ENCODE data around the gene TNK2.
"Not testable (repeated sequence)": the region's sequence is repeated elsewhere in the genome, so short reads cannot be mapped to it uniquely, and the experiment has no call there.

Gene TNK2

GRCh38 chr3:195873971-195874370 lies 34.4 kb downstream of the TNK2 start:
- DNase-seq (no peak), ATAC-seq (peak; percentile 3)
- no peak overlapping the region for H3K4me3 Mint-ChIP-seq
- no peaks in the 10 kb centered on the region for H3K9me3 Mint-ChIP-seq
- H3K4me1 Mint-ChIP-seq, result peaks cover 10% of the 10 kb centered on the region
- no peaks in the 10 kb centered on the region for H3K27me3 Mint-ChIP-seq
- no peak overlapping the region for H3K27ac Mint-ChIP-seq

- DNase-seq, result no peak
- Mint-ChIP-seq H3K9me3 (no peaks in the 10 kb centered on the region), H3K4me1 (peaks cover 10% of the 10 kb centered on the region), H3K4me3 (no peak overlapping the region), H3K27ac (no peak overlapping the region), H3K27me3 (no peaks in the 10 kb centered on the region)
- ATAC-seq, result peak; percentile 19
Observed at GRCh38 chr3:195873281-195873887, 35.0 kb downstream of the TNK2 start.

- Mint-ChIP-seq H3K27ac (no peak overlapping the region), H3K9me3 (no peaks in the 10 kb centered on the region), H3K27me3 (no peaks in the 10 kb centered on the region), H3K4me3 (no peak overlapping the region), H3K4me1 (peaks cover 9% of the 10 kb centered on the region)
- no peak for ATAC-seq
- no peak for DNase-seq
Observed at GRCh38 chr3:195872800-195873199, 35.6 kb downstream of the TNK2 start.

- no peaks in the 10 kb centered on the region for H3K27me3 Mint-ChIP-seq
- no peak for ATAC-seq
- no peak overlapping the region for H3K27ac Mint-ChIP-seq
- H3K9me3 Mint-ChIP-seq, result no peaks in the 10 kb centered on the region
- peaks cover 2% of the 10 kb centered on the region for H3K4me1 Mint-ChIP-seq
- H3K4me3 Mint-ChIP-seq, result no peak overlapping the region
- DNase-seq, result no peak
Observed at GRCh38 chr3:195872097-195872496, 36.3 kb downstream of the TNK2 start.

- H3K27ac Mint-ChIP-seq, H3K9me3 Mint-ChIP-seq, ATAC-seq, H3K27me3 Mint-ChIP-seq, H3K4me1 Mint-ChIP-seq, DNase-seq, H3K4me3 Mint-ChIP-seq: not testable (repeated sequence)
Observed at GRCh38 chr3:195871686-195872085, 36.7 kb downstream of the TNK2 start.

- Mint-ChIP-seq H3K27me3 (no peaks in the 10 kb centered on the region), H3K4me1 (no peaks in the 10 kb centered on the region), H3K4me3 (no peak overlapping the region), H3K9me3 (no peaks in the 10 kb centered on the region), H3K27ac (peak overlapping the region in 1 of 2 donors; percentile 82)
- no peak for DNase-seq
- no peak for ATAC-seq
Observed at GRCh38 chr3:195870937-195871336, 37.4 kb downstream of the TNK2 start.

GRCh38 chr3:195870442-195870841 lies 37.9 kb downstream of the TNK2 start:
- Mint-ChIP-seq H3K9me3 (no peaks in the 10 kb centered on the region), H3K27me3 (no peaks in the 10 kb centered on the region), H3K27ac (peak overlapping the region in 1 of 2 donors; percentile 82), H3K4me1 (no peaks in the 10 kb centered on the region), H3K4me3 (no peak overlapping the region)
- DNase-seq, result no peak
- no peak for ATAC-seq

- Mint-ChIP-seq H3K4me3 (no peak overlapping the region), H3K9me3 (no peaks in the 10 kb centered on the region)
- no peak for DNase-seq
Observed at GRCh38 chr3:195869413-195870001, 38.8 kb downstream of the TNK2 start.

GRCh38 chr3:195868866-195869412 lies 39.4 kb downstream of the TNK2 start:
- H3K9me3 Mint-ChIP-seq, result no peaks in the 10 kb centered on the region
- H3K4me3 Mint-ChIP-seq, result no peak overlapping the region
- ATAC-seq (no peak), DNase-seq (no peak)
- no peaks in the 10 kb centered on the region for H3K27me3 Mint-ChIP-seq
- no peak overlapping the region for H3K27ac Mint-ChIP-seq
- H3K4me1 Mint-ChIP-seq, result no peaks in the 10 kb centered on the region

More at GRCh38 chr3:195869413-195870001, 38.8 kb downstream of the TNK2 start:
- H3K27me3 Mint-ChIP-seq, result no peaks in the 10 kb centered on the region
- H3K27ac Mint-ChIP-seq, result peak overlapping the region; percentile 28 to 92
- ATAC-seq, result no peak
- H3K4me1 Mint-ChIP-seq, result no peaks in the 10 kb centered on the region

- Mint-ChIP-seq H3K4me3 (no peak overlapping the region), H3K27me3 (no peaks in the 10 kb centered on the region), H3K9me3 (no peaks in the 10 kb centered on the region), H3K4me1 (peaks cover under 1% of the 10 kb centered on the region), H3K27ac (no peak overlapping the region)
- peak; percentile 43 for ATAC-seq
- DNase-seq, result no peak
Observed at GRCh38 chr3:195868336-195868865, 40.0 kb downstream of the TNK2 start.

GRCh38 chr3:195867631-195868335 lies 40.6 kb downstream of the TNK2 start:
- no peaks in the 10 kb centered on the region for H3K9me3 Mint-ChIP-seq
- H3K27ac Mint-ChIP-seq, result no peak overlapping the region
- H3K27me3 Mint-ChIP-seq, result no peaks in the 10 kb centered on the region
- ATAC-seq (peak; percentile 18), DNase-seq (no peak)
- H3K4me3 Mint-ChIP-seq, result no peak overlapping the region
- H3K4me1 Mint-ChIP-seq, result peaks cover 7% of the 10 kb centered on the region

- peak; percentile 11 for ATAC-seq
- Mint-ChIP-seq H3K27me3 (no peaks in the 10 kb centered on the region), H3K27ac (no peak overlapping the region), H3K9me3 (no peaks in the 10 kb centered on the region), H3K4me1 (peaks cover 8% of the 10 kb centered on the region), H3K4me3 (no peak overlapping the region)
- DNase-seq, result no peak
Observed at GRCh38 chr3:195866686-195867511, 41.5 kb downstream of the TNK2 start.

GRCh38 chr3:195865752-195866151 lies 42.6 kb downstream of the TNK2 start:
- Mint-ChIP-seq H3K27ac (no peak overlapping the region), H3K4me3 (no peak overlapping the region), H3K4me1 (peaks cover 8% of the 10 kb centered on the region), H3K9me3 (no peaks in the 10 kb centered on the region), H3K27me3 (peaks cover under 1% of the 10 kb centered on the region)
- DNase-seq (no peak), ATAC-seq (no peak)

GRCh38 chr3:195863121-195864061 lies 45.0 kb downstream of the TNK2 start:
- H3K9me3 Mint-ChIP-seq, result no peaks in the 10 kb centered on the region
- peak; percentile 76 for ATAC-seq

More at GRCh38 chr3:195863121-195864061, 45.0 kb downstream of the TNK2 start:
- peaks cover 20% of the 10 kb centered on the region for H3K27me3 Mint-ChIP-seq
- peak overlapping the region in 1 of 2 donors; percentile 64 for H3K27ac Mint-ChIP-seq
- peak; percentile 69 to 78 for DNase-seq
- H3K4me1 Mint-ChIP-seq, result peaks cover 26% of the 10 kb centered on the region
- no peak overlapping the region for H3K4me3 Mint-ChIP-seq

Data from stimulated activated naive CD8-positive, alpha-beta T cell treated with anti-CD3 and anti-CD28 coated beads, Interleukin-15, amount 100 ng/mL, for 72 hours (primary cell).